Uterus (tissue), 2 donors: ENCODE results near the gene EYS.

Source experiments
- POLR2A ChIP-seq, 2 donors: fragments of 450-650 bp; IDR thresholded peaks; one replicate each; pipeline ENCODE4 v1.6.1; 2016; ENCODE audit warnings: antibody characterized with exemption in 2 of 2, mild to moderate bottlenecking in 1 of 2, moderate library complexity in 1 of 2
- TF ChIP-seq, protein P1 (sequence below), 4 experiments: fragments of 200-600 bp in 2 of 4; fragments of 450-650 bp in 2 of 4; sonication (generic) in 2 of 4; IDR thresholded peaks; one replicate each; pipeline ENCODE4 v1.5.1; 2016 to 2019; ENCODE audit warnings: antibody characterized with exemption in 4 of 4, mild to moderate bottlenecking in 2 of 4, moderate library complexity in 1 of 4

DNA sequence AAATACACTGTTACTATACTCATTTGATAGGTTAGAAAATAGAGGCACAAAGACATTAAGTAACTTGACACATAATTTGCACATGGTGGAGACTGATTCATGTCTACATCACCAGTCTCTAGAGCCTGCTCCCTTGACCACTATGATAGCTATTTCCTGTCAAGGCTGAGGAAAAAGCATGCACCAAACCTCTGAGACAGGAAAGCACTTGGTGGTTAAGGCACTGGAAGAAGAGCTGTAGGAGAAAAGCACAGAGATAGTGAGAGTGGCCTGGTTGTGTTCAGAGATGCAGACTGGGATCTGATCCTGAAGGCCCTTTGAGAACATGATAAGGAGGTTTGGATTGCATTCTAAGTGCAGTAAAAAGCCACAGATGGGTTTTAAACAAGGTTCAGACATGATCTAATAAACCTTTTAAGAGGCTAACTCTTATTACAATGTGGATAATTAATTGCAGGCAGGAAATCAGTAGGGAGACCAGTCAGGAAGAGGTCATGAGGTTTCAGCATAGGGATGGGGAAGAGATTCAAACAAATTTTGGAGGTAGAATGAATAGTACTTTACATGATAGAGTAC lies 1902.6 kb downstream of the EYS start:
- TF ChIP-seq, protein P1, sequence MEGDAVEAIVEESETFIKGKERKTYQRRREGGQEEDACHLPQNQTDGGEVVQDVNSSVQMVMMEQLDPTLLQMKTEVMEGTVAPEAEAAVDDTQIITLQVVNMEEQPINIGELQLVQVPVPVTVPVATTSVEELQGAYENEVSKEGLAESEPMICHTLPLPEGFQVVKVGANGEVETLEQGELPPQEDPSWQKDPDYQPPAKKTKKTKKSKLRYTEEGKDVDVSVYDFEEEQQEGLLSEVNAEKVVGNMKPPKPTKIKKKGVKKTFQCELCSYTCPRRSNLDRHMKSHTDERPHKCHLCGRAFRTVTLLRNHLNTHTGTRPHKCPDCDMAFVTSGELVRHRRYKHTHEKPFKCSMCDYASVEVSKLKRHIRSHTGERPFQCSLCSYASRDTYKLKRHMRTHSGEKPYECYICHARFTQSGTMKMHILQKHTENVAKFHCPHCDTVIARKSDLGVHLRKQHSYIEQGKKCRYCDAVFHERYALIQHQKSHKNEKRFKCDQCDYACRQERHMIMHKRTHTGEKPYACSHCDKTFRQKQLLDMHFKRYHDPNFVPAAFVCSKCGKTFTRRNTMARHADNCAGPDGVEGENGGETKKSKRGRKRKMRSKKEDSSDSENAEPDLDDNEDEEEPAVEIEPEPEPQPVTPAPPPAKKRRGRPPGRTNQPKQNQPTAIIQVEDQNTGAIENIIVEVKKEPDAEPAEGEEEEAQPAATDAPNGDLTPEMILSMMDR (IDR thresholded peaks at IDR 0.05) = no peak
- no peak for TF ChIP-seq POLR2A (IDR thresholded peaks at IDR 0.05)
